Measurements from ENCODE around the gene MGAT5.

The MGAT5 gene

GRCh38 chr2:134304394-134305108, 50.7 kb downstream of the MGAT5 start:
- Histone ChIP-seq H3K4me1 (ENCODE audit: insufficient read depth, low read length) (no peaks in the 10 kb centered on the region), H3K9me3 (ENCODE audit: control insufficient read depth, insufficient read depth, low read length) (no peaks in the 10 kb centered on the region; the same call in 1 of the 2 replicates), H3K36me3 (ENCODE audit: insufficient read depth, low read length) (no peaks in the 10 kb centered on the region), H3K9ac (ENCODE audit: low read depth, low read length) (no peak overlapping the region)

DNA sequence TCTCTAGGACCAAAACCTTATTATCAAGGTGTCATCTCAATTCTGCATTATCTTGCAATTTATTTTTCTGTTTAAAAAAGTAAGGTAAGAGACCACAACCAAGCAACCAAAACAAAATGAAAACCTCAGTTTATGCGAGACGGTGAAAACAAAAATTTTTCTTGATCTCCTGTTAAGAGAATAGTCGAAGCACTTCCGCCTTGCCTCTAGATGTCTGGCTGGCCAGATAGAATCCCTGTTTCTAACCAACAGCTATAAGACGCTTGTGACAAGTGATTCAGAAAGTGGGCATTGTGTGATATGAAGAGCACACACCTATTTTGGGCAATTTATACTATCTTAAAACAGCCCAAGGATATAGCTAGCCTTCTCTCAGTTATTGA, 51.2 kb downstream of the MGAT5 start:
- Histone ChIP-seq H3K9ac (ENCODE audit: low read depth, low read length) (no peak overlapping the region), H3K36me3 (ENCODE audit: insufficient read depth, low read length) (no peaks in the 10 kb centered on the region), H3K9me3 (ENCODE audit: control insufficient read depth, insufficient read depth, low read length) (no peaks in the 10 kb centered on the region; the same call in 1 of the 2 replicates), H3K4me1 (ENCODE audit: insufficient read depth, low read length) (no peaks in the 10 kb centered on the region)

DNA sequence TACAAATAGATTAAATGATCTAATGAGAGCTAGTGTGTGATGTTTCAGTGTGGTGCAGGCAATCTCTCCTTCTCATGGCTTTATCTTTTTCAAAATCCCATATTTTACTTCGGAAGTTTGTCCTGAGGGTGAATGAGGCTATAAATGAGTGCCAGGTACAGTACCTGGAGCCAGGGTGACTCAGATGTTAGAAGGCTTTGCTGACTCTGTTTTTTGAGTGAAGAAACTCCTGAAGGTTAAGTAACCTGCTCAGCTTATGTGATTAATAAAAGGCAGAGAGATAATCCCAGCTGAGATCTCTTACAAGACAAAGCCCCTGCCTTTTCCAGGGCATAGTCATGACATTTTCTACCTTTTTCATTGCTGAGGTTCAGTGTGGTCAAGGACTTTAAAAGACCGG, 52.6 kb downstream of the MGAT5 start:
- H3K36me3 ChIP-seq (ENCODE audit: insufficient read depth, low read length), result no peaks in the 10 kb centered on the region
- no peaks in the 10 kb centered on the region; the same call in 1 of the 2 replicates for H3K9me3 ChIP-seq (ENCODE audit: control insufficient read depth, insufficient read depth, low read length)
- H3K4me1 ChIP-seq (ENCODE audit: insufficient read depth, low read length), result no peaks in the 10 kb centered on the region
- H3K9ac ChIP-seq (ENCODE audit: low read depth, low read length), result no peak overlapping the region

- Histone ChIP-seq H3K9ac (ENCODE audit: low read depth, low read length) (no peak overlapping the region), H3K9me3 (ENCODE audit: control insufficient read depth, insufficient read depth, low read length) (no peaks in the 10 kb centered on the region; the same call in 1 of the 2 replicates), H3K4me1 (ENCODE audit: insufficient read depth, low read length) (no peaks in the 10 kb centered on the region), H3K36me3 (ENCODE audit: insufficient read depth, low read length) (no peaks in the 10 kb centered on the region)
Measured at GRCh38 chr2:134307334-134307733, 53.5 kb downstream of the MGAT5 start.

DNA sequence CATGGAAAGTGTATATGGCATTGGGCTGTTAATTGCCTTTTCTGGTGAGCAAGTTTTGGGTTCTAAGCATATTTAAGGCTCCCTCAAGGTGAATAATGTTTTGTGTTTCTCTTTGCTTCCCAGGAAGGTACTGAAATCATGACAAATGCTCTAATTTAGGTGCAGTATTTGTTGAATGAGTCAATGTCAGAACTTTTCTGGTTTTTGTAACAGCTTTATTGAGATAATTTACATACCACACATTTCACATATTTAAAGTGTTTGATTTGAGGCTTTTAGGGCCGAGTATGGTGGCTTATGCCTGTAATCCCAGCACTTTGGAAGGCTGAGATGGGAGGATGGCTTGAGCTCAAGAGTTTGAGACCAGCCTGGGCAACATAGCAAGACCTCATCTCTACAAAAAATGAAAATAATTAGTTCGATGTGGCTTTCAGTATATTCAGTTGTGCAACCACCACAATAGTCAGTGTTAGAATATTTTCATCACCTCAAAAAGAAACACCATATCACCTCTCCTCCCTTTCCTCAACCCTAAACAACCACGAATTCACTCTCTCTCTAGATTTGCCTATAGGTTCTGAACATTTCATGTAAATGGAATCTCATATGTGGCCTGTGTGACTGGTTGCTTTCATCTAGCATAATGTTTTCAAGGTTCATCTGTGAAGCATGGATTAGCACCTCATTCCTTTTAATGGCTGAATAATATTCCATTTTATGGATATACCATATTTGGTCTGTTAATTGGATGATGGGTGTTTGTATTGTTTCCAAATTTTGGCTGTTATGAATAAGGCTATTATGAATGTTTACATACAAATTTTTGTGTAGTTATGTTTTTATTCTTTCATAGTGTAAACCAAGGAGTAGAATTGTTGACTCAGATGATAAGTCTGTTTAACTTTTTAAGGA, 54.9 kb downstream of the MGAT5 start:
- Histone ChIP-seq H3K36me3 (ENCODE audit: insufficient read depth, low read length) (no peaks in the 10 kb centered on the region), H3K4me1 (ENCODE audit: insufficient read depth, low read length) (no peaks in the 10 kb centered on the region), H3K9ac (ENCODE audit: low read depth, low read length) (no peak overlapping the region), H3K9me3 (ENCODE audit: control insufficient read depth, insufficient read depth, low read length) (no peaks in the 10 kb centered on the region)

- H3K36me3 ChIP-seq (ENCODE audit: insufficient read depth, low read length), result no peaks in the 10 kb centered on the region
- no peaks in the 10 kb centered on the region for H3K9me3 ChIP-seq (ENCODE audit: control insufficient read depth, insufficient read depth, low read length)
- H3K9ac ChIP-seq (ENCODE audit: low read depth, low read length), result no peak overlapping the region
- H3K4me1 ChIP-seq (ENCODE audit: insufficient read depth, low read length), result no peaks in the 10 kb centered on the region
Measured at GRCh38 chr2:134310107-134311079, 56.5 kb downstream of the MGAT5 start.

DNA sequence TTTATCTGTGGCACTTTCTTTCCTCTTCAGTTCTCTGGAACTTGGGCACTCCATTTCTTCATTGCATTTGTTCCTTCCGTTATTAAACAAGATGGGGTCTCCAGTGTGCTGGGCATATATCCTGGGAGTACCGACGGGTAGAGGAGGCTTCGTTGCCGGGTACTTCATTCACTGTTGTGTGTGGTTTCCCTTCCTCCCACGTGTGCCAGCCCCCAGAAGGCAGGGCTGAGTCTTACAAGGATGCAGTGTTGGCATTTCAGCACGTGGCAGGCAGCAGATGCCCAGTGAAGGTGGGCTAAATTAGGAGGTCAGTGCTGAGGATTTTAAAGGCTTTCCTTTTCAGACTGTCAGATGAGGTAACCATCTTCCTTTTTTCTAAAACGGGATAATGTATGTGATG, 58.6 kb downstream of the MGAT5 start:
- no peaks in the 10 kb centered on the region for H3K4me1 ChIP-seq (ENCODE audit: insufficient read depth, low read length)
- no peaks in the 10 kb centered on the region for H3K36me3 ChIP-seq (ENCODE audit: insufficient read depth, low read length)
- H3K9ac ChIP-seq (ENCODE audit: low read depth, low read length), result no peak overlapping the region

DNA sequence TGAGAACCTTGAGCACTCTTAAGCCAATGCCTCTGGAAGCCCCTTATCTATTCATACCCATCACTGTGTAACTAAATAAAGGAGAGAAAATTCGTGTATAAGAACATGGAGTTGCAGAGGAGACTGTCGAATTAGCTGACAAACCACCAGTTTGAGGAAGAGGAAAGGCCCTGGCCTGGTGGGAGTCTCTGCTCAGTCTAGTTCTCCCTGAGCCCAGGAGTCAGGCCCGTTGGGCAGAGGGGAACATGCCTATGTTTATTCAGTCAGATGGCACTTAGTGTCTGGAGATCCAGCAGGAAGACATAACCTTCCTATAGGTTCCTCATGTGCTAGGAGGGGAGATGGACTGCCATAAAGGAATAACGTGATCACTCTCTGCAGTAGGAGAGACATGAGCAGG, 60.3 kb downstream of the MGAT5 start:
- no peak overlapping the region for H3K9ac ChIP-seq (ENCODE audit: low read depth, low read length)
- H3K36me3 ChIP-seq (ENCODE audit: insufficient read depth, low read length), result no peaks in the 10 kb centered on the region
- H3K9me3 ChIP-seq (ENCODE audit: control insufficient read depth, insufficient read depth, low read length), result no peaks in the 10 kb centered on the region
- H3K4me1 ChIP-seq (ENCODE audit: insufficient read depth, low read length), result no peaks in the 10 kb centered on the region

More for the DNA sequence above, 58.6 kb downstream of the MGAT5 start:
- no peaks in the 10 kb centered on the region for H3K9me3 ChIP-seq (ENCODE audit: control insufficient read depth, insufficient read depth, low read length)

DNA sequence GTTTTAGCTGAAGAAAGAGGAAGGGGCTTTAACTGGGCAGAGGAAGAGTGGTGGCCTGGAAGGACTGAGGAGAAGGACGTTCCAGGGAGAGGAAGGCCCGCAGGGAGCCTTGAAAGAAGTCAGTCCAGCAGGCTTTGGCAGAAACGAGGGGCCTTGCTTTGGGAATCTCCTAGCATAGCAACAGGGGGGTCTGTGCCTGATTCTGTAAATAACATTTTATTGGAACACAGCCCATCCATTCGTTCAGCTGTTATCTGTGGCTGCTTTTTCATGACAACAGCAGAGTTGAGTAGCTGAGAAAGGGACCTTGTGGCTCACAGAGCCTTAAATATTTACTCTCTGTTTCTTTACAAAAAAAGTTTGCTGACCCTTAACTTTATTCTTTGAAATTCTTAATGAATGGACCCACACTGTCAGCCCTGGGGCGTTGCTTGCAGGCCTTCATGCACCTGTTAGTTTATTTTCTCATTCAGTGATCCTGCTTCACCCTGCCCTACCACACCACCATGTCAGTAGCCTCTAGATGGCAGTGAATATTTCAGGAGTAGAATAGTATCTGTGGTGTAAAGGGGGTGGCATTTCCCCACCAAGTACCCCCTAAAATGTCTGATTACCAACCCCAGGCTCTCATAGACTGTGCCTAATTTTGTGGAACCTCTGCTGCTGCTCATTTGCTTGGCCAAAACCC, 61.0 kb downstream of the MGAT5 start:
- Histone ChIP-seq H3K9me3 (ENCODE audit: control insufficient read depth, insufficient read depth, low read length) (no peaks in the 10 kb centered on the region), H3K36me3 (ENCODE audit: insufficient read depth, low read length) (no peaks in the 10 kb centered on the region), H3K4me1 (ENCODE audit: insufficient read depth, low read length) (no peaks in the 10 kb centered on the region), H3K9ac (ENCODE audit: low read depth, low read length) (no peak overlapping the region)

DNA sequence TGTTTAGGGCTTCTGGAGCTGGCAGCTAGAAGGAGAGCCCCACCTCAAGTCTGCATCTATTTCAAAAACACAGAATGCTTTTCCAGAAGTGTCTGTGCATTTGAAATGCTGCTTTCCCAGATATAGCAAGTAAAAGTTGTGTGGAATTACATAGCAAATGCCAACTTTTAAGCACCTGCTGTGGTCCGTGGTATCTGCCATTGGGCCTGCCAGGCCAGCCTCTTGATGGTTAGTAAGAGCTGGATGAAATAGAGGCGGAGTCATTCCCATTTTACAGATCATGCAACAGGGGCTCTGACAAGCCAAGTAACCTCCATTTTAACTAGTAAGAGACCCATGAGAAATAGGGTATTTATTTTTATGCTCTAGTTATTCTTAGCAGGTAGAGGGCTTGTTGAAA, 61.6 kb downstream of the MGAT5 start:
- Histone ChIP-seq H3K36me3 (ENCODE audit: insufficient read depth, low read length) (no peaks in the 10 kb centered on the region), H3K4me1 (ENCODE audit: insufficient read depth, low read length) (no peaks in the 10 kb centered on the region), H3K9me3 (ENCODE audit: control insufficient read depth, insufficient read depth, low read length) (no peaks in the 10 kb centered on the region), H3K9ac (ENCODE audit: low read depth, low read length) (no peak overlapping the region)

DNA sequence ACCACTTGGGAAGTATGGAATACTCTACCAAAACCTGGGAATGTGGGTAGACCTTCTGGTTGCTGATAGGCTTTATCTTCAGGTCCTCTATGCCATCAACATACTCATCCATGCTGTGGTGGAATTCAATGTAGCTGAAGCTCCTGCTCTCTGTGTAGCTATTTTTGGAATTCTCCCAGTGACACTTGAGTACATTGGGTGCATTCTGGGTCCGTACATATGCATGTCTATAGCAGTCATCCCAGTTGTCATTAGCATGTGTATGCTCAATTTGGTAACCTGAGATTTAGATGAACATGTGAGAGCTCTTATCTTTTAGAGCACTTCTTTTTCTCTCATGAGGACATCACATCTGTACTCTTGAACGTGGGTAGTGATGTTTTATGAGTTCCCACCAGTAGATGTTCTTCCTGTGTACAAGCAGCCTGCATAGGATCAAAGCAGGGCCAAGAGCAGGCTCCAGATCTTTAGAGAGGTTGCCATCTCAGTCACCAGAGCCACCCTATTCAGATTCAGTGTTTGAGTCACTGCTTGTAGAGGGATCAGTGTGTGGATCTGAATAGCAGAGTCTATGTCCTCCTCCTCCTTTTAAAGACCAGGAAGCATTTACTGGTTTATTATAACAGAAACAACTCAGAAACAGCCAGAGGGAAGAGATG, 65.9 kb downstream of the MGAT5 start:
- H3K9ac ChIP-seq (ENCODE audit: low read depth, low read length), result no peak overlapping the region
- H3K36me3 ChIP-seq (ENCODE audit: insufficient read depth, low read length), result no peaks in the 10 kb centered on the region
- H3K4me1 ChIP-seq (ENCODE audit: insufficient read depth, low read length), result no peaks in the 10 kb centered on the region
- no peaks in the 10 kb centered on the region for H3K9me3 ChIP-seq (ENCODE audit: control insufficient read depth, insufficient read depth, low read length)

- H3K9ac ChIP-seq (ENCODE audit: low read depth, low read length), result no peak overlapping the region
- H3K9me3 ChIP-seq (ENCODE audit: control insufficient read depth, insufficient read depth, low read length), result no peaks in the 10 kb centered on the region
- H3K4me1 ChIP-seq (ENCODE audit: insufficient read depth, low read length), result no peaks in the 10 kb centered on the region
- no peaks in the 10 kb centered on the region for H3K36me3 ChIP-seq (ENCODE audit: insufficient read depth, low read length)
Measured at GRCh38 chr2:134320930-134321329, 67.1 kb downstream of the MGAT5 start.

GRCh38 chr2:134323777-134324176, 69.9 kb downstream of the MGAT5 start:
- Histone ChIP-seq H3K4me1 (ENCODE audit: insufficient read depth, low read length) (no peaks in the 10 kb centered on the region), H3K9ac (ENCODE audit: low read depth, low read length) (no peak overlapping the region), H3K36me3 (ENCODE audit: insufficient read depth, low read length) (no peaks in the 10 kb centered on the region), H3K9me3 (ENCODE audit: control insufficient read depth, insufficient read depth, low read length) (no peaks in the 10 kb centered on the region)

Data from ES-I3 (cell line).